ENCODE results near the gene PRR5. TPM values are rescaled to one million over a fixed set of nuclear protein-coding genes. Genes with fewer than 3 reads are reported as not detected.

Gene PRR5
- total RNA-seq, 1 donor from 2014 or later: 4.0 TPM

DNA sequence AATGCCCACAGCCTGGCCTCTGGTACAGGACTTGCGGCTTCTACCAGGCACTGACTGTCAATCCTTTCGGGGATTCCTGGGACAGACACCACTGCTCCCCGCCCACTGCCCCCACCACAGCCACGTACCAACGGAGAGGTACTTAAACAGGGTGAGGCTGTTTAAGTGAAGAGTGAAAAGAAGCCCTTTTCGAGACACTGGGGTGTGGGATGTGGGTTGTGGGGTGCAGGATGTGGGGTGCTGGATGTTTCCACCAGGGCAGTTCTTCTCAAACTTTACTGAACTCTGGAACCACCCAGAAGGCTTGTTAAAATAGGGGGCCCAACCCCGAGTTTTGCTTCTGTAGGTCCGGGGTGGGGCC, 34.2 kb upstream of the PRR5 start:
- peaks cover 28% of the 10 kb centered on the region for H3K27me3 ChIP-seq
- H3K27me3 Mint-ChIP-seq (ENCODE audit: insufficient read depth, low read depth): peaks cover 17% of the 10 kb centered on the region
- H3K9me3 ChIP-seq (ENCODE audit: low read depth): no peaks in the 10 kb centered on the region
- no peak for DNase-seq (ENCODE audit: low spot score)
- TF ChIP-seq EZH2 (IDR thresholded peaks at IDR 0.05) (no peak), EZH2phosphoT487 (IDR thresholded peaks at IDR 0.05) (no peak)
- TF ChIP-seq, protein P1, sequence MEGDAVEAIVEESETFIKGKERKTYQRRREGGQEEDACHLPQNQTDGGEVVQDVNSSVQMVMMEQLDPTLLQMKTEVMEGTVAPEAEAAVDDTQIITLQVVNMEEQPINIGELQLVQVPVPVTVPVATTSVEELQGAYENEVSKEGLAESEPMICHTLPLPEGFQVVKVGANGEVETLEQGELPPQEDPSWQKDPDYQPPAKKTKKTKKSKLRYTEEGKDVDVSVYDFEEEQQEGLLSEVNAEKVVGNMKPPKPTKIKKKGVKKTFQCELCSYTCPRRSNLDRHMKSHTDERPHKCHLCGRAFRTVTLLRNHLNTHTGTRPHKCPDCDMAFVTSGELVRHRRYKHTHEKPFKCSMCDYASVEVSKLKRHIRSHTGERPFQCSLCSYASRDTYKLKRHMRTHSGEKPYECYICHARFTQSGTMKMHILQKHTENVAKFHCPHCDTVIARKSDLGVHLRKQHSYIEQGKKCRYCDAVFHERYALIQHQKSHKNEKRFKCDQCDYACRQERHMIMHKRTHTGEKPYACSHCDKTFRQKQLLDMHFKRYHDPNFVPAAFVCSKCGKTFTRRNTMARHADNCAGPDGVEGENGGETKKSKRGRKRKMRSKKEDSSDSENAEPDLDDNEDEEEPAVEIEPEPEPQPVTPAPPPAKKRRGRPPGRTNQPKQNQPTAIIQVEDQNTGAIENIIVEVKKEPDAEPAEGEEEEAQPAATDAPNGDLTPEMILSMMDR (IDR thresholded peaks at IDR 0.05): no peak
- H3K4me3 ChIP-seq: peak overlapping the region; percentile 59
- no peaks in the 10 kb centered on the region for H3K79me2 ChIP-seq (ENCODE audit: low read depth)
- H3K4me2 ChIP-seq: peak overlapping the region; percentile 79
- peak overlapping the region; percentile 93 for H2AFZ ChIP-seq (replicated peaks)
- H3K9me3 Mint-ChIP-seq: no peaks in the 10 kb centered on the region
- peaks cover 27% of the 10 kb centered on the region for H3K4me1 Mint-ChIP-seq
- no peak overlapping the region for H3K27ac ChIP-seq
- no peaks in the 10 kb centered on the region for H4K20me1 ChIP-seq (ENCODE audit: low read depth)
- H3K36me3 Mint-ChIP-seq: no peaks in the 10 kb centered on the region
- peak overlapping the region; percentile 80 for H3K4me3 Mint-ChIP-seq
- no peak overlapping the region for H3K27ac Mint-ChIP-seq
- H3K9ac ChIP-seq: no peak overlapping the region
- H3F3A ChIP-seq (ENCODE audit: low read depth): peaks cover 19% of the 10 kb centered on the region
- H3K4me1 ChIP-seq: no peaks in the 10 kb centered on the region
- H3K36me3 ChIP-seq: no peaks in the 10 kb centered on the region

DNA sequence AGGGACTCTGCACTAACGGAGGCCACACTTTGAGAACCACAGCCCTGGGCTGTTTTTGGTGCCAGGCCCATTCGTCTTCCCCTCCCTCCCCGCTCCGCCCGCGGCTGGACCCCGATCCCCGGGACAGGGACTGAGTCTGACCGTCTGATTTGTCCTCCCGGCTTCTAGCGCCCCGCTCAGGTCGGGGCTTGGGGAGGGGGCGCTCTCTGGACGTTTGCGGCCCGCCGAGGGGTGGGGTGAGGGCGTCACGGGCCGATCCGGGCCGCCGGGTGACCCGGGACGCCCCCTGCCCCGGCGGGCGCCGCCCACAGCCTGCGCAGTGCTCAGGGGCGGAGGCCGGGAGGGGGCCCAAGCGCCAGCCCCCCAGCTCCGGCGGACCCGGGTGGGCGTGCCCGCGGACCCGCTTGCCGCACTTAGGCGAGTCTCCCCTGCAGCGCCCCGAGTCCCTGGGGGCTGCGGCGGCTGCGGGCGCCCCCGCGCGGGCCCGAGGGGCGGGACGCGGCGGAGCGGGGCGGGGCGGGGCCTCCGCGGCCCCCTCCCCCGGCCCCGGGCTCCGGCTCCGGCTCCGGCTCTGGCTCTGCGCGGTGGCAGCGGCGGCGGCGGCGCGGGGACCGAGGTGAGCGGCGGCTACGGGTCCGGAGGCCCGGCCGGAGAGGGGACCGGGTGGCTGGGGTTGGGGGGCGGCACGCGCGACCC, 33.7 kb upstream of the PRR5 start:
- peaks cover 28% of the 10 kb centered on the region for H3K27me3 ChIP-seq
- H3K27ac ChIP-seq: no peak overlapping the region

DNA sequence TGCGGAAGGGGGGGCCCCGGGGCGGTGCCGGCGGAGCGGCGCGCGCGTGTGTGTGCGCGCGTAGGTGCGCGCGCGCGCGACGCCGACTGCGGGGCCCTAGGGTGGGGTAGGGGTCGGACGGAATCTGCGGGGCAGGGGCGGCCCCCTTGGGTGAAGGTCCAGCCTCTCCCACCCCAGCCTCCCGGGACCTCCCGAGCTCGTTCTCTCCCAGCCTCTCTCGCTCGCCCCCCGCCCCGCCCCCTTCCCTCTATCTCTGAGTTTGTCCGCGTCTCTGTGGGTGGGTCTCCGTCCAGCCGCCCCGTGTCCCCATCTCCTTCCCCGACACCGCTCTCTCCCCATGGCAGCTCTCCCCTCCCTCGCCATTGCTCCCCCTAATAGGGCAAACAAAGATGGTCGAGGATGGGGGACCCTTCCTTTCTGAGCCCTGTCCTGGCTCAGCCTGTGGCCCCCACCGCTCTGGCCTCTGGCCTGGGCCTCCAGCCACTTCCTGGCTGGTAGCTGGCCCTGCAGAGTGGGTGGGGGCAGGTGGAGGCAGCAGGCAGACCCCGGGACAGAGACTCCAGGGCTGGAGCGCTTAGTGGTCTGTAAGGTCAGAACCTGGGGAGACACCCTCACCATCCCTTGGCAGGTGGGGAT, 33.0 kb upstream of the PRR5 start:
- no peaks in the 10 kb centered on the region for H3K4me1 ChIP-seq
- no peaks in the 10 kb centered on the region for H3K9me3 Mint-ChIP-seq

More for the DNA sequence above, 33.7 kb upstream of the PRR5 start:
- peak overlapping the region; percentile 93 for H2AFZ ChIP-seq (replicated peaks)
- Mint-ChIP-seq H3K27me3 (ENCODE audit: insufficient read depth, low read depth) (peaks cover 17% of the 10 kb centered on the region), H3K4me3 (peak overlapping the region; percentile 80), H3K4me1 (peaks cover 27% of the 10 kb centered on the region), H3K36me3 (no peaks in the 10 kb centered on the region), H3K9me3 (no peaks in the 10 kb centered on the region), H3K27ac (no peak overlapping the region)
- no peaks in the 10 kb centered on the region for H3K9me3 ChIP-seq (ENCODE audit: low read depth)
- H3K36me3 ChIP-seq: no peaks in the 10 kb centered on the region
- H4K20me1 ChIP-seq (ENCODE audit: low read depth): no peaks in the 10 kb centered on the region
- H3K4me1 ChIP-seq: no peaks in the 10 kb centered on the region
- peak overlapping the region; percentile 59 for H3K4me3 ChIP-seq
- peaks cover 19% of the 10 kb centered on the region for H3F3A ChIP-seq (ENCODE audit: low read depth)
- no peaks in the 10 kb centered on the region for H3K79me2 ChIP-seq (ENCODE audit: low read depth)
- TF ChIP-seq, protein P1 (IDR thresholded peaks at IDR 0.05): peak; percentile 45
- no peak for TF ChIP-seq EZH2phosphoT487 (IDR thresholded peaks at IDR 0.05)
- H3K4me2 ChIP-seq: peak overlapping the region; percentile 79
- DNase-seq (ENCODE audit: low spot score): peak; percentile 86
- no peak overlapping the region for H3K9ac ChIP-seq

More for the DNA sequence above, 33.0 kb upstream of the PRR5 start:
- Histone ChIP-seq H3K9ac (no peak overlapping the region), H3K27me3 (peaks cover 28% of the 10 kb centered on the region), H3K27ac (no peak overlapping the region), H2AFZ (replicated peaks) (peak overlapping the region; percentile 77), H4K20me1 (ENCODE audit: low read depth) (no peaks in the 10 kb centered on the region), H3F3A (ENCODE audit: low read depth) (peaks cover 19% of the 10 kb centered on the region), H3K36me3 (no peaks in the 10 kb centered on the region), H3K4me3 (peak overlapping the region; percentile 59), H3K79me2 (ENCODE audit: low read depth) (no peaks in the 10 kb centered on the region), H3K9me3 (ENCODE audit: low read depth) (no peaks in the 10 kb centered on the region), H3K4me2 (peak overlapping the region; percentile 79)
- TF ChIP-seq, protein P1 (IDR thresholded peaks at IDR 0.05): no peak
- TF ChIP-seq EZH2phosphoT487 (IDR thresholded peaks at IDR 0.05): no peak
- TF ChIP-seq EZH2 (IDR thresholded peaks at IDR 0.05): no peak
- H3K4me3 Mint-ChIP-seq: peak overlapping the region; percentile 84
- H3K27me3 Mint-ChIP-seq (ENCODE audit: insufficient read depth, low read depth): peaks cover 17% of the 10 kb centered on the region
- no peak for DNase-seq (ENCODE audit: low spot score)
- peaks cover 27% of the 10 kb centered on the region for H3K4me1 Mint-ChIP-seq
- no peak overlapping the region for H3K27ac Mint-ChIP-seq
- H3K36me3 Mint-ChIP-seq: no peaks in the 10 kb centered on the region
